Measurements from ENCODE around the gene CIAO2B.

The CIAO2B gene

DNA sequence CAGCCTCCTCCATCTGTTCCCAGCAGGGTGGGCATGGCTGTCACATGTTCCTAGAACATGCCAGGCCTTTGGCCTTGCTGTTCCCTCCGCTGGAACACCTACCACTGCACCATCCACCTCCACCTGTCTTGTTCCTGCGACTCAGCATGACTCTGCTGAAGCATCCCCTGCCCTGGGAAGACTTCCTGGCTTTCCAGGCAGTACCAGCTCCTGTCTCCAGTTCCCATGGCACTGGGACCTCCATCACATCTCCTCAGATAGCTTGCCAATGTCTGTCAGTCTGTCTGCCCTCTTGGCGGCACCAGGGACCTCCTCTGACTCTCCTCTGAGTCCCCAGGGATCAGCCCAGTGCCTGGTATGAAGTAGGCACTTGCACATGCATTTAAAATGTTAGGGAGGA is 38.2 kb downstream of the CIAO2B start:
- DNase-seq: no peak
- Histone ChIP-seq H3K36me3 (ENCODE audit: control insufficient read depth in 4 of 4, insufficient read depth in 4 of 4, low read length in 3 of 4) (no peaks in the 10 kb centered on the region), H3K4me1 (ENCODE audit: control extremely low read depth in 1 of 4, control insufficient read depth in 4 of 4, insufficient read depth in 4 of 4, low read length in 3 of 4) (peaks cover 0 to 10% (median 2%) of the 10 kb centered on the region in 4 experiments), H3K27me3 (replicated peaks in 2 of 5; ENCODE audit: control insufficient read depth in 4 of 5, insufficient read depth in 5 of 5, low read length in 4 of 5) (no peaks in the 10 kb centered on the region), H3K27ac (ENCODE audit: insufficient read depth in 1 of 2, low read depth in 1 of 2, low read length in 2 of 2, poor library complexity in 1 of 2, severe bottlenecking in 2 of 2) (no peak overlapping the region), H3K4me3 (ENCODE audit: control insufficient read depth in 1 of 7, extremely low read depth in 1 of 7, insufficient read depth in 4 of 7, low read depth in 2 of 7, low read length in 6 of 7) (no peak overlapping the region), H3K9me3 (ENCODE audit: control extremely low read depth in 1 of 5, control insufficient read depth in 4 of 5, insufficient read depth in 2 of 5, low read depth in 1 of 5, low read length in 4 of 5) (no peaks in the 10 kb centered on the region)
- ChIA-PET POLR2A (no interaction called here), CTCF (interaction anchor here (0.7 to 30.6 kb wide), 19 partner anchors 8 to 273 kb away, joined by 3 to 473 read pairs (median 6); partner anchors contain the start of genes CDH16, PDP2 and RRAD)
- WGBS (ENCODE audit: insufficient coverage): 95% methylated on average over 3 of the region's 3 CpGs

DNA sequence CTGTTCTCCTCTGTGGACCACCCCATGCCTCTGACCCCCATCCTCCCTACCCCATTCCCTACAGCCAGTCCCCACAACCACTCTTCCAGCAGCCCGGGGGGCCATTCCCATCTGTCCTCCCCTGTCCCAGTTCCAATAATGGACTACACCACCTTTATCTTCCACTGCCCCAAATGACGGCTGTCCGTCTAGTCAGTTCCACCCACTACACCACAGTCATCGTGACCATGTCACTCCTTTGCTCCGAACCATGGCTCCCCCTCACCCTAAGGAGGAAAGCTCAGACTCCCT is 38.6 kb downstream of the CIAO2B start:
- WGBS (ENCODE audit: insufficient coverage): 99% methylated on average over 5 of the region's 5 CpGs
- Histone ChIP-seq H3K27me3 (replicated peaks in 2 of 5; ENCODE audit: control insufficient read depth in 4 of 5, insufficient read depth in 5 of 5, low read length in 4 of 5) (no peaks in the 10 kb centered on the region), H3K27ac (ENCODE audit: insufficient read depth in 1 of 2, low read depth in 1 of 2, low read length in 2 of 2, poor library complexity in 1 of 2, severe bottlenecking in 2 of 2) (no peak overlapping the region), H3K36me3 (ENCODE audit: control insufficient read depth in 4 of 4, insufficient read depth in 4 of 4, low read length in 3 of 4) (no peaks in the 10 kb centered on the region), H3K4me1 (ENCODE audit: control extremely low read depth in 1 of 4, control insufficient read depth in 4 of 4, insufficient read depth in 4 of 4, low read length in 3 of 4) (peaks cover 0 to 10% (median 2%) of the 10 kb centered on the region in 4 experiments), H3K9me3 (ENCODE audit: control extremely low read depth in 1 of 5, control insufficient read depth in 4 of 5, insufficient read depth in 2 of 5, low read depth in 1 of 5, low read length in 4 of 5) (no peaks in the 10 kb centered on the region), H3K4me3 (ENCODE audit: control insufficient read depth in 1 of 7, extremely low read depth in 1 of 7, insufficient read depth in 4 of 7, low read depth in 2 of 7, low read length in 6 of 7) (no peak overlapping the region)
- DNase-seq: no peak
- ChIA-PET POLR2A (no interaction called here), CTCF (interaction anchor here (0.7 to 30.6 kb wide), 25 partner anchors 8 to 273 kb away, joined by 3 to 473 read pairs (median 5); partner anchors contain the start of genes CDH16, CES3, PDP2 and RRAD)

DNA sequence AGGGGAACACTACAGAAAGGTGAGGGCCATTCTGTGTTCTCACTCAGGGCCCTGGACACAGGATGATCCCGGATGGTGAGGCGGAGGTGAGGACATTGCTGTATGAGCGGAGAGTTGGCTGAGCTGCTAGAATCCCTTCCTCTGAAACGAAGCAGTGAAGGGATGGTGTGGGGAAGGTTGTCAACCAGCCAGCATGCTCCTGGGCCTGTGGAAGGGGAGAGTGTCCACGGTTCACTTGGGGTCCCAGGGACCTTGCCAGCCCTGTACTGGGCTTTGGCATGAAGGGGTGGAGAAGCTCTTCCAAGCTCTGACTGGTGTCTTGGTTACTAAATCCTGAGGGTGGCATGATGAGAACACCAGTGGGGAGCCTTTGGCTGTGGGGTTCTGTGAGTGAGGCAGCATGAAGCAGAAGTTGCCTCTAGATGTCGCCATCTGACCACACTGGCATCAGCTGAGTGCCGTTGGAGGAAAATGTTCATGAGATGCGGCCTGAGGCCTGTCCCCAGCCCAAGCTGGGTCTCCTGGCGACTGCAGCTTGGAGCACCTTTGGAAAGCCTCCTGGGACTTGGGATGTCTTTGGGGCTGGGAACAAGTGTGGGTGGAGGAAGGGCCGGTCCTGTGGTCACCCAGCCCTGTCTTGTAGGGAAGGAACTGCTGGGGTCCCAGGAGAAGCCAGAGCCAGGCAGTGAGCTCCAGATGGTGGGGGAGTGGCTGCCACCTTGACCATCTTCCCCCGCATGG is 39.1 kb downstream of the CIAO2B start:
- Histone ChIP-seq H3K4me1 (ENCODE audit: control extremely low read depth in 1 of 4, control insufficient read depth in 4 of 4, insufficient read depth in 4 of 4, low read length in 3 of 4) (peaks cover 0 to 8% (median 1%) of the 10 kb centered on the region in 4 experiments), H3K27me3 (replicated peaks in 2 of 5; ENCODE audit: control insufficient read depth in 4 of 5, insufficient read depth in 5 of 5, low read length in 4 of 5) (no peaks in the 10 kb centered on the region), H3K36me3 (ENCODE audit: control insufficient read depth in 4 of 4, insufficient read depth in 4 of 4, low read length in 3 of 4) (no peaks in the 10 kb centered on the region), H3K27ac (ENCODE audit: insufficient read depth in 1 of 2, low read depth in 1 of 2, low read length in 2 of 2, poor library complexity in 1 of 2, severe bottlenecking in 2 of 2) (no peak overlapping the region), H3K9me3 (ENCODE audit: control extremely low read depth in 1 of 5, control insufficient read depth in 4 of 5, insufficient read depth in 2 of 5, low read depth in 1 of 5, low read length in 4 of 5) (no peaks in the 10 kb centered on the region), H3K4me3 (ENCODE audit: control insufficient read depth in 1 of 7, extremely low read depth in 1 of 7, insufficient read depth in 4 of 7, low read depth in 2 of 7, low read length in 6 of 7) (no peak overlapping the region)
- 51% methylated on average over 10 of the region's 11 CpGs for WGBS (ENCODE audit: insufficient coverage)
- DNase-seq: peak; percentile 75 to 87 (median 81)
- CTCF ChIA-PET: interaction anchor here (0.8 to 30.6 kb wide), 25 partner anchors 9 to 273 kb away, joined by 3 to 473 read pairs (median 5); partner anchors contain the start of genes CDH16, CES3, PDP2 and RRAD
- POLR2A ChIA-PET: no interaction called here

DNA sequence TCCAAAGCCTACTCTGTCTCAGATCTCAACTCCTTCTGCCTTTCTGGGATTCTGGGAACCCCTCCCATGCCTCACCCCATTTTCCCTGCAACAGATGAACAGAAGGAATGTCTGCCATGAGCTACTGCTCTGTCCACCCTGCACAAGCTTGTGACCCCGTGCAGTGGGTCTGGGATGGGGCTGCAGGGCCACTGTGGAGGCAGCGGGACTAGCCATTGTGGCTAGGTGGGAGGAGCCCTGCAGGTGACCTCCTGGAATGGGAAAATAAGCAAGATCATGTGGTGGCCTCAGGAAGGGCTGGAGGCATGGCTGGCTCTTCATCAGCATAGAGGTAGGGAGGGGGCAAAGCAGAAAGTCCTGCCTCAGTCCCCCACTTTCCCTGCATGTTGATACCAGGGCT is 40.1 kb downstream of the CIAO2B start:
- no peaks in the 10 kb centered on the region for H3K9me3 ChIP-seq (ENCODE audit: control extremely low read depth in 1 of 5, control insufficient read depth in 4 of 5, insufficient read depth in 2 of 5, low read depth in 1 of 5, low read length in 4 of 5)
- POLR2A ChIA-PET: no interaction called here
- no peaks in the 10 kb centered on the region for H3K27me3 ChIP-seq (replicated peaks in 2 of 5; ENCODE audit: control insufficient read depth in 4 of 5, insufficient read depth in 5 of 5, low read length in 4 of 5)
- CTCF ChIA-PET: interaction anchor here (1.2 to 30.6 kb wide), 7 partner anchors 12 to 72 kb away, joined by 3 to 473 read pairs (median 6); partner anchors contain the start of genes CDH16 and RRAD
- 96% methylated on average over 2 of the region's 2 CpGs for WGBS (ENCODE audit: insufficient coverage)
- no peak for DNase-seq
- H3K36me3 ChIP-seq (ENCODE audit: control insufficient read depth in 4 of 4, insufficient read depth in 4 of 4, low read length in 3 of 4): no peaks in the 10 kb centered on the region
- H3K4me1 ChIP-seq (ENCODE audit: control extremely low read depth in 1 of 4, control insufficient read depth in 4 of 4, insufficient read depth in 4 of 4, low read length in 3 of 4): no peaks in the 10 kb centered on the region
- H3K27ac ChIP-seq (ENCODE audit: insufficient read depth in 1 of 2, low read depth in 1 of 2, low read length in 2 of 2, poor library complexity in 1 of 2, severe bottlenecking in 2 of 2): no peak overlapping the region
- no peak overlapping the region for H3K4me3 ChIP-seq (ENCODE audit: control insufficient read depth in 1 of 7, extremely low read depth in 1 of 7, insufficient read depth in 4 of 7, low read depth in 2 of 7, low read length in 6 of 7)

DNA sequence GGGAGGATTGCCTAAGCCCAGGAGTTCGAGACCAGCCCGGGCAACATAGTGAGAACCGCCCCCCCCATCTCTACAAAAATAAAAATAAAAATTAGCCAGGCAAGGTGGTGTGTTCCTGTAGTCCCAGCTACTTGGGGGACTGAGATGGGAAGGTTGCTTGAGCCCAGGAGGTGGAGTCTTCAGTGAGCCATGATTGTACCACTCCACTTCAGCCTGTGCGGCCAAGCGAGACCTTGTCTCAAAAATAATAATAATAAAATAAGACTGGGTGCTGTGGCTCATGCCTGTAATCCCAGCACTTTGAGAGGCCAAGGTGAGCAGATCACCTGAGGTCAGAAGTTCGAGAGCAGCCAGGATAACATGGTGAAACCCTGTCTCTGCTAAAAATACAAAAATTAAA is 42.4 kb downstream of the CIAO2B start:
- Histone ChIP-seq H3K36me3 (ENCODE audit: control insufficient read depth in 4 of 4, insufficient read depth in 4 of 4, low read length in 3 of 4) (peaks cover 0 to 5% (median under 1%) of the 10 kb centered on the region in 4 experiments), H3K4me1 (ENCODE audit: control extremely low read depth in 1 of 4, control insufficient read depth in 4 of 4, insufficient read depth in 4 of 4, low read length in 3 of 4) (peaks cover 0 to 1% (median 0%) of the 10 kb centered on the region in 4 experiments), H3K4me3 (ENCODE audit: control insufficient read depth in 1 of 7, extremely low read depth in 1 of 7, insufficient read depth in 4 of 7, low read depth in 2 of 7, low read length in 6 of 7) (no peak overlapping the region), H3K9me3 (ENCODE audit: control extremely low read depth in 1 of 5, control insufficient read depth in 4 of 5, insufficient read depth in 2 of 5, low read depth in 1 of 5, low read length in 4 of 5) (no peaks in the 10 kb centered on the region), H3K27ac (ENCODE audit: insufficient read depth in 1 of 2, low read depth in 1 of 2, low read length in 2 of 2, poor library complexity in 1 of 2, severe bottlenecking in 2 of 2) (no peak overlapping the region), H3K27me3 (replicated peaks in 2 of 5; ENCODE audit: control insufficient read depth in 4 of 5, insufficient read depth in 5 of 5, low read length in 4 of 5) (no peaks in the 10 kb centered on the region)
- POLR2A ChIA-PET: interaction anchor here (0.7 kb wide), 1 partner anchor 465 kb away, joined by 3 read pairs; no protein-coding TSS in a partner anchor
- WGBS (ENCODE audit: insufficient coverage): 89% methylated on average over 1 of the region's 6 CpGs
- DNase-seq: no peak
- CTCF ChIA-PET: interaction anchor here (0.8 to 30.6 kb wide), 12 partner anchors 10 to 70 kb away, joined by 3 to 473 read pairs (median 6); partner anchors contain the start of genes CDH16, PDP2 and RRAD

DNA sequence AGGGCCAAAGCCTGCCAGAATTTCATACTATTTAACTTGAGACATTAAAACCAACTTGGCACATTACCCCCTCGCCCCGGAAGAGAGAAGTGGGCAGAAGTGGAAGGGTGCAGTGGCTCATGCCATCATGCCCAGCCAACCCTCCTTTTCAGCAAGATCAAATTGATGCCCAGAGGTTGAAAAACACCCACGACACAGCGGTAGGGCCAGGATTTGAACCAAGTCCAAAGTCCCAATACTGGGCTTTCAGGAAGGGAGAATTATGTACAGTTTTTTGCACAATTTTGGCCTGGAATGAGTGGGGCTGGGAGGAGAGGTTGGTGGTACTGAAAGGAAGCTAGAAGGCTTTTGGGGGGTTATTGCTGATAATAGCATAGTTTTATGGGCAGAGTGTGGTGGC is 42.8 kb downstream of the CIAO2B start:
- whole genome bisulfite sequencing (ENCODE audit: insufficient coverage): 97% methylated on average over 4 of the region's 4 CpGs
- no peak for DNase-seq
- H3K36me3 ChIP-seq (ENCODE audit: control insufficient read depth in 4 of 4, insufficient read depth in 4 of 4, low read length in 3 of 4): peaks cover 4 to 5% (median 5%) of the 10 kb centered on the region in 4 experiments
- no peak overlapping the region for H3K4me3 ChIP-seq (ENCODE audit: control insufficient read depth in 1 of 7, extremely low read depth in 1 of 7, insufficient read depth in 4 of 7, low read depth in 2 of 7, low read length in 6 of 7)
- H3K4me1 ChIP-seq (ENCODE audit: control extremely low read depth in 1 of 4, control insufficient read depth in 4 of 4, insufficient read depth in 4 of 4, low read length in 3 of 4): peaks cover 0 to 5% (median 1%) of the 10 kb centered on the region in 4 experiments
- ChIA-PET POLR2A (no interaction called here), CTCF (interaction anchor here (0.8 to 30.6 kb wide), 5 partner anchors 10 to 71 kb away, joined by 3 to 473 read pairs (median 8); partner anchors contain the start of genes CDH16 and RRAD)
- H3K27ac ChIP-seq (ENCODE audit: insufficient read depth in 1 of 2, low read depth in 1 of 2, low read length in 2 of 2, poor library complexity in 1 of 2, severe bottlenecking in 2 of 2): no peak overlapping the region
- no peaks in the 10 kb centered on the region for H3K27me3 ChIP-seq (replicated peaks in 2 of 5; ENCODE audit: control insufficient read depth in 4 of 5, insufficient read depth in 5 of 5, low read length in 4 of 5)
- no peaks in the 10 kb centered on the region for H3K9me3 ChIP-seq (ENCODE audit: control extremely low read depth in 1 of 5, control insufficient read depth in 4 of 5, insufficient read depth in 2 of 5, low read depth in 1 of 5, low read length in 4 of 5)

DNA sequence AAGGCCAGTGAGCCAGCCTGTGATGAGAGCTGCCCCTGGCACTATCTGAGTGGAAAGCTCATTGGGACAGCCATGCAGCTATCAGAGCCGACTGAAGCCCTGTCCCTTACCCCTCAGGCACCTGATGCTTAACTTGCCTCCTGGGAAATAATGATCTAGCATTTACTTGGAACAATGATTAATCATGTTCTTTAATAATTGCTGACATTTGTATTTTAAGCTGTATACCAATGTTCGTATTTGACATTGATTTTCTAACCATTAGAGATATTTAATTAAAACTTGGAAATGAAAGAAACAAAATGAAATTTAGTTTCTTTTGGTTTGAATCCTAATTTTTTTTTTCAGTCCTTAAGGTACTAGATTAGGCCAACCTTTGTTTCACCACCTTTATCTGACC is 43.4 kb downstream of the CIAO2B start:
- no peak overlapping the region for H3K4me3 ChIP-seq (ENCODE audit: control insufficient read depth in 1 of 7, extremely low read depth in 1 of 7, insufficient read depth in 4 of 7, low read depth in 2 of 7, low read length in 6 of 7)
- H3K4me1 ChIP-seq (ENCODE audit: control extremely low read depth in 1 of 4, control insufficient read depth in 4 of 4, insufficient read depth in 4 of 4, low read length in 3 of 4): peaks cover 0 to 5% (median 1%) of the 10 kb centered on the region in 4 experiments
- CTCF ChIA-PET: interaction anchor here (1.0 to 30.6 kb wide), 5 partner anchors 9 to 509 kb away, joined by 3 to 473 read pairs (median 3); partner anchors contain the start of genes CDH16, PDP2 and RRAD
- WGBS (ENCODE audit: insufficient coverage): 100% methylated on average over 1 of the region's 2 CpGs
- peaks cover 5 to 9% (median 7%) of the 10 kb centered on the region in 4 experiments for H3K36me3 ChIP-seq (ENCODE audit: control insufficient read depth in 4 of 4, insufficient read depth in 4 of 4, low read length in 3 of 4)
- no peaks in the 10 kb centered on the region for H3K9me3 ChIP-seq (ENCODE audit: control extremely low read depth in 1 of 5, control insufficient read depth in 4 of 5, insufficient read depth in 2 of 5, low read depth in 1 of 5, low read length in 4 of 5)
- POLR2A ChIA-PET: interaction anchor here (0.6 kb wide), 1 partner anchor 29 kb away, joined by 3 read pairs; no protein-coding TSS in a partner anchor
- no peak overlapping the region for H3K27ac ChIP-seq (ENCODE audit: insufficient read depth in 1 of 2, low read depth in 1 of 2, low read length in 2 of 2, poor library complexity in 1 of 2, severe bottlenecking in 2 of 2)
- DNase-seq: no peak
- H3K27me3 ChIP-seq (replicated peaks in 2 of 5; ENCODE audit: control insufficient read depth in 4 of 5, insufficient read depth in 5 of 5, low read length in 4 of 5): no peaks in the 10 kb centered on the region
